K562 (cell line): ENCODE measurements around the gene SLC26A1. TPM values are rescaled to one million over a fixed set of nuclear protein-coding genes. Genes with fewer than 3 reads are reported as not detected.
A peak's percentile ranks its signal among the peaks of the same experiment; 100 is the strongest.

ENCODE experiments used
- BCOR ChIP-seq: fragments of 450-650 bp; IDR thresholded peaks from 2 replicates; pipeline ENCODE4 v1.6.1; 2016
- DLX4 ChIP-seq: fragments of 250-450 bp; sonication (Bioruptor Pico); IDR thresholded peaks from 2 replicates; pipeline ENCODE4 v1.6.1; 2021; ENCODE audit warnings: mild to moderate bottlenecking
- LEF1 ChIP-seq: fragments of 450-650 bp; IDR thresholded peaks from 2 replicates; pipeline ENCODE4 v1.6.1; 2016; ENCODE audit warnings: mild to moderate bottlenecking
- NFE2L1 ChIP-seq: fragments of 450-650 bp; IDR thresholded peaks from 2 replicates; pipeline ENCODE4 v1.6.1; 2016; ENCODE audit warnings: missing genetic modification characterization, low read depth, mild to moderate bottlenecking, missing compliant biosample characterization, moderate library complexity, borderline replicate concordance
- NKRF ChIP-seq: fragments of 450-650 bp; IDR thresholded peaks from 2 replicates; pipeline ENCODE4 v1.6.1; 2016; ENCODE audit warnings: borderline replicate concordance
- PHF21A ChIP-seq: fragments of 450-650 bp; IDR thresholded peaks from 2 replicates; pipeline ENCODE4 v1.6.1; 2017; ENCODE audit warnings: low read depth, borderline replicate concordance
- PHF8 ChIP-seq: fragments of 200-600 bp; sonication (generic); IDR thresholded peaks from 2 replicates; pipeline ENCODE4 v1.6.1; 2012; ENCODE audit warnings: mixed run types, mild to moderate bottlenecking, inconsistent platforms, low read length, moderate library complexity, borderline replicate concordance
- RNF2 ChIP-seq: sonication (generic); IDR thresholded peaks from 2 replicates; pipeline ENCODE4 v1.6.1; 2016
- TAF9B ChIP-seq: fragments of 450-650 bp; IDR thresholded peaks from 2 replicates; pipeline ENCODE4 v1.6.1; 2018; ENCODE audit warnings: mild to moderate bottlenecking; ENCODE audit not compliant: partially characterized antibody
- TSHZ1 ChIP-seq: fragments of 250-450 bp; sonication (Bioruptor Pico); IDR thresholded peaks from 2 replicates; pipeline ENCODE4 v1.4.0; 2020; ENCODE audit warnings: mild to moderate bottlenecking, moderate library complexity
- YBX1 ChIP-seq: fragments of 450-650 bp; IDR thresholded peaks from 2 replicates; pipeline ENCODE4 v1.7.1; 2016; ENCODE audit warnings: mild to moderate bottlenecking
- ZNF121 ChIP-seq: sonication (generic); formaldehyde crosslinking; conservative IDR thresholded peaks from 2 replicates; pipeline ENCODE4 v1.8.0; 2022; ENCODE audit warnings: missing genetic modification reagents
- ZNF134 ChIP-seq: fragments of 250-450 bp; sonication (Bioruptor Pico); conservative IDR thresholded peaks from 2 replicates; pipeline ENCODE4 v1.4.0; 2020
- ZNF24 ChIP-seq: fragments of 450-650 bp; IDR thresholded peaks from 2 replicates; pipeline ENCODE4 v1.6.1; 2016
- ZNF586 ChIP-seq: fragments of 450-650 bp; formaldehyde crosslinking; conservative IDR thresholded peaks from 2 replicates; pipeline ENCODE4 v1.4.0; 2020; ENCODE audit warnings: mild to moderate bottlenecking, moderate library complexity
- polyA plus RNA-seq, 8 experiments: library from polyadenylated mRNA; depleted of rRNA in 4 of 8; stranded (reverse) in 5 of 8; unstranded in 3 of 8; fragments of >200 nt; fragmentation: Nextera tagmentation in 2 of 8; fragmentation: Illumina TruSeq in 1 of 8; extraction: Ambion mirVana in 2 of 8; extraction: Trizol in 1 of 8; gene quantifications; 2 replicates each; pipeline versions ENCODE4 v1.2.1 to v1.2.3, GENCODE V29; 2011 to 2014; ENCODE audit warnings: inconsistent platforms in 1 of 8, missing spikeins in 1 of 8
- total RNA-seq, 7 experiments: library from RNA; depleted of rRNA in 6 of 7; stranded (reverse); fragments of >200 nt in 6 of 7; fragmentation: Illumina TruSeq in 2 of 7; extraction: Trizol in 2 of 7; gene quantifications; 2 replicates each; pipeline versions ENCODE4 v1.2.1 to v1.2.3, GENCODE V29; 2011 to 2021; ENCODE audit warnings: low replicate concordance in 1 of 7

Gene SLC26A1
- total and polyA plus RNA-seq, 9 of the 15 experiments (the other 6 are each of a cell fraction or from before 2014, with no cell fraction given), result 0.11 to 4.2 (median 0.95) TPM

GRCh38 chr4:986879-987623 lies 6.2 kb downstream of the SLC26A1 start, which contains the start of gene IDUA (continued):
- TF ChIP-seq TSHZ1 (CRISPR knock-in tag) (no peak), ZNF24 (peak; percentile 60), NFE2L1 (no peak), DLX4 (CRISPR knock-in tag) (no peak), NKRF (no peak), ZNF121 (no peak), ZNF134 (CRISPR knock-in tag) (no peak), PHF21A (no peak), LEF1 (no peak), BCOR (no peak), PHF8 (peak; percentile 82; the same call in 1 of the 2 replicates), RNF2 (no peak), ZNF586 (no peak), TAF9B (no peak), YBX1 (no peak)
